CD14-positive monocyte (primary cell): ENCODE data around the gene ARHGEF10L. TPM values are rescaled to one million over a fixed set of nuclear protein-coding genes. Genes with fewer than 3 reads are reported as not detected.

Experiments
- DNase-seq, 3 donors: peaks; one replicate each; pipeline ENCODE4 v3.0.0-alpha.2; 2011 to 2022
- H2AFZ ChIP-seq: 2 replicates; pipeline ENCODE4 v1.6.0; 2012; ENCODE audit warnings: mild to moderate bottlenecking, low read depth, low read length, inconsistent platforms; ENCODE audit not compliant: insufficient read depth, poor library complexity, severe bottlenecking
- H3K27ac ChIP-seq, 2 donors: 1 replicate in 1 of 2; 2 replicates in 1 of 2; pipeline ENCODE4 v1.5.1; 2012 to 2013; ENCODE audit warnings: low read length in 2 of 2, control low read depth in 1 of 2, inconsistent platforms in 1 of 2, low read depth in 1 of 2, mild to moderate bottlenecking in 1 of 2
- H3K27me3 ChIP-seq, 2 donors: one replicate each; pipeline versions ENCODE4 v1.6.0 to v1.6.1; 2011 to 2013; ENCODE audit warnings: low read length in 2 of 2; ENCODE audit not compliant: control insufficient read depth in 2 of 2, insufficient read depth in 2 of 2
- H3K36me3 ChIP-seq, 2 donors: replicated peaks in 1 of 2; 1 replicate in 1 of 2; 2 replicates in 1 of 2; pipeline versions ENCODE4 v1.5.1 to v1.6.1; 2012 to 2013; ENCODE audit warnings: low read length in 2 of 2, control low read depth in 1 of 2, inconsistent platforms in 1 of 2, mild to moderate bottlenecking in 1 of 2; ENCODE audit not compliant: insufficient read depth in 2 of 2, control insufficient read depth in 1 of 2
- H3K4me1 ChIP-seq, 2 donors: 1 replicate in 1 of 2; 2 replicates in 1 of 2; pipeline versions ENCODE4 v1.5.1 to v1.6.1; 2012 to 2013; ENCODE audit warnings: low read length in 2 of 2, control low read depth in 1 of 2, inconsistent platforms in 1 of 2, mild to moderate bottlenecking in 1 of 2, moderate library complexity in 1 of 2; ENCODE audit not compliant: insufficient read depth in 2 of 2, control insufficient read depth in 1 of 2
- H3K4me2 ChIP-seq: replicated peaks from 2 replicates; pipeline ENCODE3; 2012; ENCODE audit warnings: low read length, moderate library complexity, mild to moderate bottlenecking; ENCODE audit not compliant: poor library complexity, severe bottlenecking; ENCODE audit errors: extremely low read depth
- H3K4me3 ChIP-seq, 3 experiments: fragments of 200-600 bp in 1 of 3; sonication (generic) in 1 of 3; replicated peaks in 1 of 3; 1 replicate in 2 of 3; 2 replicates in 1 of 3; pipeline ENCODE4 v1.5.1; 2011 to 2013; ENCODE audit warnings: low read length in 3 of 3, mild to moderate bottlenecking in 3 of 3, control low read depth in 2 of 3, low read depth in 2 of 3, inconsistent platforms in 1 of 3, moderate library complexity in 1 of 3
- H3K79me2 ChIP-seq: 2 replicates; pipeline ENCODE4 v1.6.0; 2012; ENCODE audit warnings: mild to moderate bottlenecking, control low read depth, inconsistent platforms, low read length, moderate library complexity; ENCODE audit not compliant: insufficient read depth
- H3K9ac ChIP-seq: 2 replicates; pipeline ENCODE4 v1.6.0; 2017; ENCODE audit warnings: low read length, mild to moderate bottlenecking; ENCODE audit not compliant: insufficient read depth, poor library complexity, severe bottlenecking
- H3K9me3 ChIP-seq, 2 donors: replicated peaks in 1 of 2; 1 replicate in 1 of 2; 2 replicates in 1 of 2; pipeline versions ENCODE4 v1.5.1 to v1.6.1; 2012 to 2013; ENCODE audit warnings: low read length in 2 of 2, control low read depth in 1 of 2; ENCODE audit not compliant: control insufficient read depth in 1 of 2, insufficient read depth in 1 of 2
- H4K20me1 ChIP-seq: 2 replicates; pipeline ENCODE4 v1.6.0; 2012; ENCODE audit warnings: mild to moderate bottlenecking, low read length, control low read depth, moderate library complexity; ENCODE audit not compliant: insufficient read depth
- H3K27ac Mint-ChIP-seq, 7 donors: one replicate each; pipeline ENCODE4 v1.8.0; 2020; ENCODE audit warnings: mild to moderate bottlenecking in 7 of 7, mixed read lengths in 7 of 7, moderate library complexity in 6 of 7, inconsistent platforms in 2 of 7
- H3K27me3 Mint-ChIP-seq, 3 donors: one replicate each; pipeline ENCODE4 v1.8.0; 2021 to 2022; ENCODE audit warnings: low read depth in 3 of 3, mild to moderate bottlenecking in 3 of 3, mixed read lengths in 3 of 3, moderate library complexity in 3 of 3, inconsistent platforms in 1 of 3
- H3K36me3 Mint-ChIP-seq, 2 donors: one replicate each; pipeline ENCODE4 v1.8.0; 2020; ENCODE audit warnings: mixed read lengths in 2 of 2, inconsistent platforms in 1 of 2, mild to moderate bottlenecking in 1 of 2
- H3K4me1 Mint-ChIP-seq: one replicate; pipeline ENCODE4 v1.8.0; 2020; ENCODE audit warnings: mild to moderate bottlenecking, mixed read lengths
- H3K4me3 Mint-ChIP-seq, 2 donors: one replicate each; pipeline ENCODE4 v1.8.0; 2020; ENCODE audit warnings: mild to moderate bottlenecking in 2 of 2, mixed read lengths in 2 of 2, moderate library complexity in 1 of 2
- H3K9me3 Mint-ChIP-seq, 7 donors: one replicate each; pipeline ENCODE4 v1.8.0; 2020 to 2022; ENCODE audit warnings: mixed read lengths in 7 of 7, mild to moderate bottlenecking in 6 of 7, moderate library complexity in 6 of 7, inconsistent platforms in 2 of 7
- WGBS: methylation state at CpG from one replicate; pipeline ENCODE4 v1.1.5; 2013; ENCODE audit warnings: missing lambda C conversion rate; ENCODE audit not compliant: insufficient coverage; 5-methylcytosine and 5-hydroxymethylcytosine counted together
- intact Hi-C, 2 donors: fragments of 100-400 bp; cut with micrococcal nuclease; formaldehyde crosslinking; loops; one replicate each; pipeline versions ENCODE4 v1.15.0 to v1.15.1; 2023
- polyA plus RNA-seq, 3 donors: library from polyadenylated mRNA; depleted of rRNA in 1 of 3; unstranded in 2 of 3; stranded (reverse) in 1 of 3; fragments of 300-500 nt in 2 of 3; fragments of >200 nt in 1 of 3; fragmentation: Illumina TruSeq in 2 of 3; gene quantifications; 1 replicate in 2 of 3; 2 replicates in 1 of 3; pipeline ENCODE4 v1.2.3, GENCODE V29; 2012 to 2021
- TF ChIP-seq, protein P1 (sequence below): fragments of 200-600 bp; IDR thresholded peaks from one replicate; pipeline ENCODE4 v1.8.0; 2022; ENCODE audit warnings: antibody characterized with exemption, mild to moderate bottlenecking

The ARHGEF10L gene
- polyA plus RNA-seq, 3 donors: 20.7 to 95.7 (median 23.7) TPM

DNA sequence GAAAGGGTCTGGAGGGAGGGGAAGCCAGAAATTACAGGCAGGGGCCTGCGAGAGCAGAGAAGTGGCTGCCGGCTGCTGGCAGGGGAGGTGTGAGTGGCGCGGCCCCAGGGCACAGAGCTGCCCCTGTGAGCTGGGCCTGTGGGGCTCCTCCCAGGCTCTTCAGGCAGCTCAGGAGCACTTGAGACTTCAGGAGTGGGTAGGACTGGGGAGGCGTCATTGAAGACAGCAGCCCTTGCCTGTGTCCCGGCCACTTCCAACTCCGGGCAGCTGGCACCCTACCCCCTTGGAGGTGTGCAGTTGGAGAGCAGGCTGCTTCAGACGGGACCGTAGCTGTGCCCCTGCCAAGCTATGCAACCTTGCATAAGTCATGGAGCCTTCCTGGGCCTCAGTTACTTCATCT lies 128.1 kb downstream of the ARHGEF10L start:
- intact Hi-C loops: loop anchor here in 1 of 2 donors (10.0 kb wide), 1 partner anchor 157 kb away; no protein-coding TSS in a partner anchor

DNA sequence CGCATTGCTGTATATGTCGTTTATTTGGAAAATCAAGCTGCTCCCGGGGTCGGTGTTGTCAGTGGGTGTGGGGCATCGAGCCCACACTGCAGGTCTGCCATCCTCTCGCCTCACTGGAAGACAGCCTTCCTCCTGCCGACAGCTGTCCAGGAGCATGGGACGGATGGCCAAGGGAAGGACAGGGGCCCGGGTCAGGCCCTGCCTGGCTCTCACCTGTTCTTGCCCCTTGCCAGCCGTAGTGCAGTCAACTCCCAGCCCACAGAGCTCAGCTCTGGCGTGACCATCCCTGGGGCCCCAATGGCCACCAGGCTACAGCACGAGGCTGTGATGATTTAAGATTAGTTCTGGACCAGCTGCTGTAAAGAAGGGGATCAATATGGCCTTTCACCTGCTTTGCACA lies 128.7 kb downstream of the ARHGEF10L start:
- Histone ChIP-seq H3K4me2 (no peak overlapping the region), H4K20me1 (peaks cover 100% of the 10 kb centered on the region), H3K79me2 (peaks cover 7% of the 10 kb centered on the region), H3K27ac (no peak overlapping the region), H3K36me3 (peaks cover 88 to 98% of the 10 kb centered on the region in 2 donors), H3K9ac (no peak overlapping the region), H3K4me1 (peaks cover 0 to 9% of the 10 kb centered on the region in 2 donors), H2AFZ (no peak overlapping the region), H3K9me3 (no peaks in the 10 kb centered on the region), H3K27me3 (no peaks in the 10 kb centered on the region), H3K4me3 (no peak overlapping the region)
- intact Hi-C loops: loop anchor here in 1 of 2 donors (10.0 kb wide), 1 partner anchor 157 kb away; no protein-coding TSS in a partner anchor
- no peak for DNase-seq
- H3K9me3 Mint-ChIP-seq: peaks cover 0 to 2% (median 0%) of the 10 kb centered on the region in 7 donors
- H3K36me3 Mint-ChIP-seq: peaks cover 80 to 98% of the 10 kb centered on the region in 2 donors
- TF ChIP-seq, protein P1, sequence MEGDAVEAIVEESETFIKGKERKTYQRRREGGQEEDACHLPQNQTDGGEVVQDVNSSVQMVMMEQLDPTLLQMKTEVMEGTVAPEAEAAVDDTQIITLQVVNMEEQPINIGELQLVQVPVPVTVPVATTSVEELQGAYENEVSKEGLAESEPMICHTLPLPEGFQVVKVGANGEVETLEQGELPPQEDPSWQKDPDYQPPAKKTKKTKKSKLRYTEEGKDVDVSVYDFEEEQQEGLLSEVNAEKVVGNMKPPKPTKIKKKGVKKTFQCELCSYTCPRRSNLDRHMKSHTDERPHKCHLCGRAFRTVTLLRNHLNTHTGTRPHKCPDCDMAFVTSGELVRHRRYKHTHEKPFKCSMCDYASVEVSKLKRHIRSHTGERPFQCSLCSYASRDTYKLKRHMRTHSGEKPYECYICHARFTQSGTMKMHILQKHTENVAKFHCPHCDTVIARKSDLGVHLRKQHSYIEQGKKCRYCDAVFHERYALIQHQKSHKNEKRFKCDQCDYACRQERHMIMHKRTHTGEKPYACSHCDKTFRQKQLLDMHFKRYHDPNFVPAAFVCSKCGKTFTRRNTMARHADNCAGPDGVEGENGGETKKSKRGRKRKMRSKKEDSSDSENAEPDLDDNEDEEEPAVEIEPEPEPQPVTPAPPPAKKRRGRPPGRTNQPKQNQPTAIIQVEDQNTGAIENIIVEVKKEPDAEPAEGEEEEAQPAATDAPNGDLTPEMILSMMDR: no peak
- peaks cover 0 to 1% (median 0%) of the 10 kb centered on the region in 3 donors for H3K27me3 Mint-ChIP-seq
- peaks cover 26% of the 10 kb centered on the region for H3K4me1 Mint-ChIP-seq
- H3K4me3 Mint-ChIP-seq: no peak overlapping the region
- H3K27ac Mint-ChIP-seq: no peak overlapping the region
- 93% methylated on average over 12 of the region's 12 CpGs for WGBS

More for the DNA sequence above, 128.1 kb downstream of the ARHGEF10L start:
- no peaks in the 10 kb centered on the region for H3K27me3 ChIP-seq
- TF ChIP-seq, protein P1: no peak
- H3K79me2 ChIP-seq: peaks cover 7% of the 10 kb centered on the region
- peaks cover 100% of the 10 kb centered on the region for H4K20me1 ChIP-seq
- no peak overlapping the region for H3K27ac ChIP-seq
- 92% methylated on average over 9 of the region's 9 CpGs for WGBS
- peaks cover 90 to 98% of the 10 kb centered on the region in 2 donors for H3K36me3 ChIP-seq
- no peak overlapping the region for H2AFZ ChIP-seq
- peaks cover 0 to 1% (median 0%) of the 10 kb centered on the region in 3 donors for H3K27me3 Mint-ChIP-seq
- H3K4me3 Mint-ChIP-seq: no peak overlapping the region
- no peak for DNase-seq
- H3K27ac Mint-ChIP-seq: peak overlapping the region in 3 of 7 donors; percentile 25 to 30 (median 26)
- no peak overlapping the region for H3K4me2 ChIP-seq
- H3K9ac ChIP-seq: no peak overlapping the region
- peaks cover 0 to 2% (median 0%) of the 10 kb centered on the region in 7 donors for H3K9me3 Mint-ChIP-seq
- peaks cover 20% of the 10 kb centered on the region for H3K4me1 Mint-ChIP-seq
- H3K9me3 ChIP-seq: no peaks in the 10 kb centered on the region
- peaks cover 80 to 98% of the 10 kb centered on the region in 2 donors for H3K36me3 Mint-ChIP-seq
- no peak overlapping the region for H3K4me3 ChIP-seq
- peaks cover 0 to 3% of the 10 kb centered on the region in 2 donors for H3K4me1 ChIP-seq
